K562 (cell line): ENCODE results near the gene SEPTIN6. TPM values are rescaled to one million over a fixed set of nuclear protein-coding genes. Genes with fewer than 3 reads are reported as not detected.

Source experiments
- C11orf30 ChIP-seq: fragments of 450-650 bp; IDR thresholded peaks from 2 replicates; pipeline ENCODE4 v1.6.1; 2016; ENCODE audit warnings: low read depth, mild to moderate bottlenecking
- EP400 ChIP-seq: fragments of 450-650 bp; IDR thresholded peaks from 2 replicates; pipeline ENCODE4 v1.6.1; 2017; ENCODE audit warnings: antibody characterized with exemption, mild to moderate bottlenecking, moderate library complexity
- MAZ ChIP-seq, 2 experiments: fragments of 450-650 bp in 1 of 2; sonication (generic) in 1 of 2; formaldehyde crosslinking; IDR thresholded peaks in 1 of 2; conservative IDR thresholded peaks in 1 of 2; 2 replicates each; pipeline versions ENCODE4 v1.4.0 to v1.5.0; 2020; ENCODE audit warnings: mild to moderate bottlenecking in 1 of 2, missing genetic modification reagents in 1 of 2
- MNT ChIP-seq, 2 experiments: fragments of 450-650 bp; conservative IDR thresholded peaks; 2 replicates each; pipeline ENCODE4 v1.6.1; 2017; ENCODE audit warnings: mild to moderate bottlenecking in 2 of 2, moderate library complexity in 2 of 2
- MTA1 ChIP-seq: fragments of 450-650 bp; IDR thresholded peaks from 2 replicates; pipeline ENCODE4 v1.6.1; 2017; ENCODE audit warnings: borderline replicate concordance
- POLR2AphosphoS2 ChIP-seq: IDR thresholded peaks from 2 replicates; pipeline ENCODE4 v1.6.1; 2012; ENCODE audit warnings: low read length, improper control_type of control experiment
- TCF7L2 ChIP-seq: fragments of 150-350 bp; IDR thresholded peaks from 2 replicates; pipeline ENCODE4 v1.6.1; 2016; ENCODE audit warnings: low read depth, mild to moderate bottlenecking, low read length, moderate library complexity
- TFAP4 ChIP-seq: sonication (generic); formaldehyde crosslinking; IDR thresholded peaks from 2 replicates; pipeline ENCODE4 v1.8.0; 2022; ENCODE audit warnings: missing genetic modification reagents, mild to moderate bottlenecking, moderate library complexity, borderline replicate concordance
- UBTF ChIP-seq, 2 experiments: IDR thresholded peaks; 2 replicates each; pipeline ENCODE4 v1.6.1; 2012; ENCODE audit warnings: improper control_type of control experiment in 2 of 2, low read depth in 2 of 2, low read length in 2 of 2, borderline replicate concordance in 1 of 2
- ZBTB7A ChIP-seq: IDR thresholded peaks from 2 replicates; pipeline ENCODE4 v1.6.1; 2011; ENCODE audit warnings: low read depth, mild to moderate bottlenecking, low read length, moderate library complexity, borderline replicate concordance; ENCODE audit not compliant: control insufficient read depth
- ZMIZ1 ChIP-seq, 2 experiments: fragments of 150-350 bp in 1 of 2; IDR thresholded peaks; 2 replicates each; pipeline ENCODE4 v1.6.1; 2012 to 2016; ENCODE audit warnings: low read depth in 2 of 2, low read length in 2 of 2, mild to moderate bottlenecking in 1 of 2, moderate library complexity in 1 of 2
- ZNF146 ChIP-seq: IDR thresholded peaks from one replicate; pipeline ENCODE4 v1.6.1; 2018; ENCODE audit warnings: missing compliant biosample characterization; ENCODE audit not compliant: unreplicated experiment
- ZNF280B ChIP-seq: fragments of 250-450 bp; sonication (Bioruptor Pico); IDR thresholded peaks from 2 replicates; pipeline ENCODE4 v1.5.1; 2021; ENCODE audit warnings: mild to moderate bottlenecking
- ZNF408 ChIP-seq: fragments of 250-450 bp; sonication (Bioruptor Pico); IDR thresholded peaks from 2 replicates; pipeline ENCODE4 v1.4.0; 2020; ENCODE audit warnings: low read depth, mild to moderate bottlenecking, moderate library complexity
- ZSCAN32 ChIP-seq: fragments of 450-650 bp; formaldehyde crosslinking; IDR thresholded peaks from 2 replicates; pipeline ENCODE4 v1.4.0; 2020; ENCODE audit warnings: mild to moderate bottlenecking, moderate library complexity
- polyA plus RNA-seq, 8 experiments: library from polyadenylated mRNA; depleted of rRNA in 4 of 8; stranded (reverse) in 5 of 8; unstranded in 3 of 8; fragments of >200 nt; fragmentation: Nextera tagmentation in 2 of 8; fragmentation: Illumina TruSeq in 1 of 8; extraction: Ambion mirVana in 2 of 8; extraction: Trizol in 1 of 8; gene quantifications; 2 replicates each; pipeline versions ENCODE4 v1.2.1 to v1.2.3, GENCODE V29; 2011 to 2014; ENCODE audit warnings: inconsistent platforms in 1 of 8, missing spikeins in 1 of 8
- total RNA-seq, 7 experiments: library from RNA; depleted of rRNA in 6 of 7; stranded (reverse); fragments of >200 nt in 6 of 7; fragmentation: Illumina TruSeq in 2 of 7; extraction: Trizol in 2 of 7; gene quantifications; 2 replicates each; pipeline versions ENCODE4 v1.2.1 to v1.2.3, GENCODE V29; 2011 to 2021; ENCODE audit warnings: low replicate concordance in 1 of 7

SEPTIN6 gene
- total and polyA plus RNA-seq, 9 of the 15 experiments (the other 6 are each of a cell fraction or from before 2014, with no cell fraction given), result 8.4 to 67.0 (median 37.8) TPM

GRCh38 chrX:119693040-119693995 is at the start of gene SEPTIN6 (continued):
- TF ChIP-seq ZNF280B (CRISPR knock-in tag) (no peak), UBTF (IDR thresholded peaks at IDR 0.05; ENCODE audit: borderline replicate concordance in 1 of 2, low read depth in 2 of 2, low read length in 2 of 2) (no peak), EP400 (peak; percentile 62), ZMIZ1 (IDR thresholded peaks at IDR 0.05; ENCODE audit: low read depth in 2 of 2, low read length in 2 of 2) (0 out of 4 replicates have a peak, but pooled peaks of 1 of the 2 experiments have one; percentile 38), POLR2AphosphoS2 (no peak; the same call in 1 of the 2 replicates), ZNF146 (CRISPR knock-in tag) (no peak), ZSCAN32 (no peak), MTA1 (0 out of 2 replicates have a peak, but pooled peaks have one; percentile 23), TCF7L2 (peak; percentile 78), TFAP4 (CRISPR knock-in tag) (peak; percentile 56), MNT (conservative IDR thresholded peaks at IDR 0.05) (peak; percentile 59 to 68), ZNF408 (CRISPR knock-in tag) (no peak), ZBTB7A (peak; percentile 77; the same call in 1 of the 2 replicates), MAZ (CRISPR knock-in tag; conservative IDR thresholded peaks at IDR 0.05 in 1 of 2, IDR thresholded peaks at IDR 0.05 in 1 of 2) (peak; percentile 88 to 90), C11orf30 (no peak)
